Measurements from ENCODE around the gene TBC1D2B. TPM values are rescaled to one million over a fixed set of nuclear protein-coding genes. Genes with fewer than 3 reads are reported as not detected.
"Not testable (repeated sequence)": the region's sequence is repeated elsewhere in the genome, so short reads cannot be mapped to it uniquely, and the experiment has no call there.

TBC1D2B gene
- total RNA-seq, 1 donor from 2014 or later: 63.3 TPM

- not testable (repeated sequence) for H3K27me3 ChIP-seq; H3K4me1 ChIP-seq; H3K27ac ChIP-seq; H3K36me3 ChIP-seq; H3K9me3 ChIP-seq; DNase-seq (ENCODE audit: low spot score in 2 of 2); H3K4me3 ChIP-seq
- intact Hi-C loops (cut with DNase I): loop anchor here (10.0 kb wide), 1 partner anchor 481 kb away; the partner anchor contains the start of gene IREB2
These were observed 123.6 kb downstream of the TBC1D2B start for GRCh38 chr15:77953926-77954325.

GRCh38 chr15:77952928-77953446 is 124.5 kb downstream of the TBC1D2B start:
- DNase-seq (ENCODE audit: low spot score in 2 of 2); H3K4me1 ChIP-seq; H3K4me3 ChIP-seq; H3K36me3 ChIP-seq; H3K9me3 ChIP-seq; H3K27me3 ChIP-seq; H3K27ac ChIP-seq: not testable (repeated sequence)
- intact Hi-C loops (cut with DNase I): loop anchor here (10.0 kb wide), 1 partner anchor 482 kb away; the partner anchor contains the start of gene IREB2

GRCh38 chr15:77951105-77951786 is 126.3 kb downstream of the TBC1D2B start:
- not testable (repeated sequence) for H3K27ac ChIP-seq; H3K4me1 ChIP-seq; H3K36me3 ChIP-seq; H3K9me3 ChIP-seq; H3K27me3 ChIP-seq; DNase-seq (ENCODE audit: low spot score in 2 of 2); H3K4me3 ChIP-seq
- intact Hi-C loops (cut with DNase I): loop anchor here (10.0 kb wide), 1 partner anchor 484 kb away; the partner anchor contains the start of gene IREB2

GRCh38 chr15:77950470-77950869 is 127.0 kb downstream of the TBC1D2B start:
- intact Hi-C loops (cut with DNase I): loop anchor here (10.0 kb wide), 1 partner anchor 484 kb away; the partner anchor contains the start of gene IREB2
- H3K36me3 ChIP-seq; H3K4me1 ChIP-seq; DNase-seq (ENCODE audit: low spot score in 2 of 2); H3K4me3 ChIP-seq; H3K27me3 ChIP-seq; H3K9me3 ChIP-seq; H3K27ac ChIP-seq: not testable (repeated sequence)

- Histone ChIP-seq H3K27ac (no peak overlapping the region), H3K36me3 (no peaks in the 10 kb centered on the region), H3K27me3 (no peaks in the 10 kb centered on the region), H3K4me3 (no peak overlapping the region), H3K4me1 (peaks cover 0 to 5% of the 10 kb centered on the region in 2 donors), H3K9me3 (no peaks in the 10 kb centered on the region)
- no peak for DNase-seq (ENCODE audit: low spot score in 2 of 2)
- intact Hi-C loops (cut with DNase I): loop anchor here (5.0 kb wide), 1 partner anchor 807 kb away; no protein-coding TSS in a partner anchor
- TF ChIP-seq CTCF (IDR thresholded peaks at IDR 0.05): no peak
These were observed 131.9 kb downstream of the TBC1D2B start for GRCh38 chr15:77945566-77945965.

Other genes starting within 250 kb of the TBC1D2B start
- gene SH2D7, start 14.8 kb upstream of the TBC1D2B start, total RNA-seq: not detected
- 6.7 TPM for gene CIB2, start 53.7 kb upstream of the TBC1D2B start, total RNA-seq
- 17.7 TPM for gene IDH3A, start 71.7 kb upstream of the TBC1D2B start, total RNA-seq
- gene ACSBG1, start 156.9 kb upstream of the TBC1D2B start, total RNA-seq: not detected
- gene DNAJA4, start 186.9 kb upstream of the TBC1D2B start, total RNA-seq: 3.5 TPM
- gene SKIC8, start 221.9 kb upstream of the TBC1D2B start, total RNA-seq: 19.9 TPM

Measured in ascending aorta (tissue), 2 donors.